ENCODE measurements around the gene CH25H. TPM values are rescaled to one million over a fixed set of nuclear protein-coding genes. Genes with fewer than 3 reads are reported as not detected.

The CH25H gene
- total and polyA plus RNA-seq, 8 donors: 1.7 to 26.3 (median 5.3) TPM; not detected in 2

GRCh38 chr10:89219513-89220218, 12.5 kb upstream of the CH25H start:
- WGBS, 5 donors: 63 to 75% (median 69%) methylated on average over 4 of the region's 4 CpGs
- H3K9me3 ChIP-seq: no peaks in the 10 kb centered on the region
- no peak overlapping the region for H3K27ac ChIP-seq
- TF ChIP-seq CTCF (IDR thresholded peaks at IDR 0.05) (no peak), EP300 (IDR thresholded peaks at IDR 0.05) (no peak), POLR2A (IDR thresholded peaks at IDR 0.05) (no peak), POLR2AphosphoS5 (IDR thresholded peaks at IDR 0.05) (no peak)
- peaks cover 0 to 56% (median 36%) of the 10 kb centered on the region in 4 donors for H3K36me3 ChIP-seq
- no peak overlapping the region for H3K4me3 ChIP-seq
- no peak for DNase-seq
- intact Hi-C loops (cut with DNase I; ENCODE audit: low total_unique reads): no loop called here
- no peaks in the 10 kb centered on the region for H3K27me3 ChIP-seq
- H3K4me1 ChIP-seq: peaks cover 3 to 13% (median 9%) of the 10 kb centered on the region in 4 donors

- Histone ChIP-seq H3K4me1 (peaks cover 3 to 13% (median 9%) of the 10 kb centered on the region in 4 donors), H3K27ac (peak overlapping the region in 3 of 5 donors; percentile 40 to 52 (median 50)), H3K4me3 (no peak overlapping the region), H3K9me3 (no peaks in the 10 kb centered on the region), H3K27me3 (no peaks in the 10 kb centered on the region), H3K36me3 (peaks cover 0 to 40% (median 31%) of the 10 kb centered on the region in 4 donors)
- intact Hi-C loops (cut with DNase I; ENCODE audit: low total_unique reads): no loop called here
- TF ChIP-seq CTCF (IDR thresholded peaks at IDR 0.05) (peak in 4 of 7 experiments; percentile 47 to 89 (median 67)), POLR2AphosphoS5 (IDR thresholded peaks at IDR 0.05) (no peak), EP300 (IDR thresholded peaks at IDR 0.05) (no peak), POLR2A (IDR thresholded peaks at IDR 0.05) (no peak)
- WGBS, 5 donors: 7 to 16% (median 10%) methylated on average over 6 of the region's 6 CpGs
- peak; percentile 67 to 80 for DNase-seq
Measured at GRCh38 chr10:89217057-89217990, 10.2 kb upstream of the CH25H start.

GRCh38 chr10:89216056-89216455, 8.9 kb upstream of the CH25H start:
- TF ChIP-seq EP300 (IDR thresholded peaks at IDR 0.05): no peak
- no peak for TF ChIP-seq POLR2AphosphoS5 (IDR thresholded peaks at IDR 0.05)
- no peak for TF ChIP-seq POLR2A (IDR thresholded peaks at IDR 0.05)
- TF ChIP-seq CTCF (IDR thresholded peaks at IDR 0.05): no peak

GRCh38 chr10:89215511-89215910, 8.4 kb upstream of the CH25H start:
- Histone ChIP-seq H3K36me3 (peaks cover 0 to 26% (median 19%) of the 10 kb centered on the region in 4 donors), H3K27ac (no peak overlapping the region), H3K9me3 (no peaks in the 10 kb centered on the region), H3K4me3 (no peak overlapping the region), H3K4me1 (peaks cover 3 to 13% (median 9%) of the 10 kb centered on the region in 4 donors), H3K27me3 (peaks cover 0 to 6% (median 0%) of the 10 kb centered on the region in 3 donors)
- no peak for DNase-seq
- TF ChIP-seq EP300 (IDR thresholded peaks at IDR 0.05) (no peak), POLR2A (IDR thresholded peaks at IDR 0.05) (no peak), POLR2AphosphoS5 (IDR thresholded peaks at IDR 0.05) (no peak), CTCF (IDR thresholded peaks at IDR 0.05) (no peak)
- intact Hi-C loops (cut with DNase I; ENCODE audit: low total_unique reads): no loop called here
- WGBS, 5 donors: 61 to 94% (median 73%) methylated on average over 1 of the region's 1 CpG

More at GRCh38 chr10:89216056-89216455, 8.9 kb upstream of the CH25H start:
- peaks cover 3 to 13% (median 9%) of the 10 kb centered on the region in 4 donors for H3K4me1 ChIP-seq
- H3K4me3 ChIP-seq: no peak overlapping the region
- H3K27me3 ChIP-seq: peaks cover 0 to under 1% (median 0%) of the 10 kb centered on the region in 3 donors
- intact Hi-C loops (cut with DNase I; ENCODE audit: low total_unique reads): no loop called here
- H3K27ac ChIP-seq: no peak overlapping the region
- no peaks in the 10 kb centered on the region for H3K9me3 ChIP-seq
- no peak for DNase-seq
- H3K36me3 ChIP-seq: peaks cover 0 to 30% (median 23%) of the 10 kb centered on the region in 4 donors
- 89 to 96% (median 93%) methylated on average over 2 of the region's 2 CpGs for WGBS, 5 donors
